Measurements from ENCODE around the gene OPCML. TPM values are rescaled to one million over a fixed set of nuclear protein-coding genes. Genes with fewer than 3 reads are reported as not detected.

The OPCML gene
- total and polyA plus RNA-seq, 4 donors = under 0.01 to 0.01 TPM; not detected in 2

DNA sequence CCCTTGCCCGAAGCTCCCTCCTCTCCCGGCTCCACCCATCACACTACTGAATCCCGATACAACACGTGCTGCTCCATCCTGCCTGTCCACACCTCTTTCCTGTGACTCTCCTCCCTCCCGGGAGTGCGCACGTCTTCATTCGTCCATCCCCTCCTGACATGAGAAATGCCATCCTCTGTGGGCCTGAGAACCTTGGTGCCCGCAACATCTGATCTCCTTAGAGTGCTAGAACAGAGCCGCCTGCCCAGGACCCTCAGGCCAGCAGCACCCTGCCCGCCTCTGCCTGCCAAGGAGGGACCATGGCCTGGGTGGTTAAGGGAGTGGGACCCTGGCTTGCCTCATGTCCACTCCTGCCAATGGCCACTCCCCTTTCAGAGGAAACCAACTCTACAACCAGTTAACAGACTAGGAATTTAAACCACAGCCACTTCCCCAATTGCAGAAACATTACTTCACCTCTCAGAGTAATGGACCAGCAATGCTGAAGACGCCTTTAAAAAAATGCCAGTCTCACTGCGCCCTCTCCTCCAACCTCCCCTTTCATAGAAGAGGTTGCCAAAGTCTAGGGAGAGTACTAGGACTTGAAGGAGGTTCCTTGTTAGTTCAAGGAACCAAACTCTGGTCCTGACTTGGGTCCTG lies 466.3 kb downstream of the OPCML start:
- TF ChIP-seq, protein P1, sequence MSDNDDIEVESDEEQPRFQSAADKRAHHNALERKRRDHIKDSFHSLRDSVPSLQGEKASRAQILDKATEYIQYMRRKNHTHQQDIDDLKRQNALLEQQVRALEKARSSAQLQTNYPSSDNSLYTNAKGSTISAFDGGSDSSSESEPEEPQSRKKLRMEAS (IDR thresholded peaks at IDR 0.05) = no peak
- TF ChIP-seq FOXA1 (IDR thresholded peaks at IDR 0.05) (no peak), NR2F2 (IDR thresholded peaks at IDR 0.05) (no peak), ZBTB33 (IDR thresholded peaks at IDR 0.05) (no peak), RXRA (IDR thresholded peaks at IDR 0.05) (no peak), YY1 (IDR thresholded peaks at IDR 0.05) (no peak)
- TF ChIP-seq, protein P2, sequence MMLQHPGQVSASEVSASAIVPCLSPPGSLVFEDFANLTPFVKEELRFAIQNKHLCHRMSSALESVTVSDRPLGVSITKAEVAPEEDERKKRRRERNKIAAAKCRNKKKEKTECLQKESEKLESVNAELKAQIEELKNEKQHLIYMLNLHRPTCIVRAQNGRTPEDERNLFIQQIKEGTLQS (IDR thresholded peaks at IDR 0.05) = no peak
- DNase-seq (ENCODE audit: low spot score) = no peak
- Histone ChIP-seq H3K9me3 (ENCODE audit: control insufficient read depth in 4 of 4, low read length in 3 of 4) (no peaks in the 10 kb centered on the region), H3K27ac (ENCODE audit: low read depth in 1 of 2, low read length in 2 of 2) (no peak overlapping the region), H3K36me3 (ENCODE audit: control insufficient read depth in 4 of 4, insufficient read depth in 3 of 4, low read depth in 1 of 4, low read length in 3 of 4) (no peaks in the 10 kb centered on the region), H3K9ac (ENCODE audit: low read depth in 1 of 2, low read length in 2 of 2) (no peak overlapping the region), H3K4me1 (ENCODE audit: control insufficient read depth in 4 of 4, insufficient read depth in 4 of 4, low read length in 3 of 4) (peaks cover 0 to 5% (median 4%) of the 10 kb centered on the region in 4 donors), H3K4me3 (ENCODE audit: low read depth in 1 of 3, low read length in 3 of 3) (no peak overlapping the region), H3K27me3 (ENCODE audit: control insufficient read depth in 4 of 4, insufficient read depth in 4 of 4, low read length in 3 of 4) (peaks cover 0 to 7% (median 0%) of the 10 kb centered on the region in 4 donors)
- 92% methylated on average over 13 of the region's 13 CpGs for WGBS

DNA sequence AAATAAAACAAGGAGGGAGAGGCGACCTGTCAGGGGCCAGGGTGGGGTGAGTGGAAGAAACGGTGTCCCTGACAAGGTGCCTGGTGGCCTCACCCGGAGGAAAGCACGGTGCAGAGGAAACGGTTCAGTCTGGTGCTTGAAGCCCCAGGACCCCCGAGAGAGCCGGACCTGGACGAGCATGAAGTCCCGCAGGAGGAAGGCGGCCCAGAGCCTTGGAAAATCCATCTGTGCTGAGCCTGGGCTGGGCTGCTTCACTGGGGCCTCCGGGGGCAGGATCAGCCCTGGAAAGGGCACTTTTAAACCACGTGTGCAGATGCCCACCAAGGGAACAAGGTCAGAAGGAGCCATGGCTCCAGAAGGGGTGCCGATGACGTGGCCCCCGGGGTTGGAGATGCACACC lies 467.3 kb downstream of the OPCML start:
- peak overlapping the region; percentile 64 to 76 for H3K9ac ChIP-seq (ENCODE audit: low read depth in 1 of 2, low read length in 2 of 2)

More for the DNA sequence above, 467.3 kb downstream of the OPCML start:
- peak overlapping the region; percentile 76 to 82 for H3K27ac ChIP-seq (ENCODE audit: low read depth in 1 of 2, low read length in 2 of 2)
- peaks cover 0 to 5% (median 4%) of the 10 kb centered on the region in 4 donors for H3K4me1 ChIP-seq (ENCODE audit: control insufficient read depth in 4 of 4, insufficient read depth in 4 of 4, low read length in 3 of 4)
- H3K27me3 ChIP-seq (ENCODE audit: control insufficient read depth in 4 of 4, insufficient read depth in 4 of 4, low read length in 3 of 4) = peaks cover 0 to 3% (median 0%) of the 10 kb centered on the region in 4 donors
- H3K36me3 ChIP-seq (ENCODE audit: control insufficient read depth in 4 of 4, insufficient read depth in 3 of 4, low read depth in 1 of 4, low read length in 3 of 4) = no peaks in the 10 kb centered on the region
- TF ChIP-seq FOXA2 (IDR thresholded peaks at IDR 0.05) (no peak), YY1 (IDR thresholded peaks at IDR 0.05) (no peak), RAD21 (IDR thresholded peaks at IDR 0.05) (no peak), HNF4A (conservative IDR thresholded peaks at IDR 0.05) (no peak), JUND (IDR thresholded peaks at IDR 0.05) (no peak), SP1 (IDR thresholded peaks at IDR 0.05) (no peak), TAF1 (conservative IDR thresholded peaks at IDR 0.05) (no peak), HNF4G (IDR thresholded peaks at IDR 0.05) (no peak), CTCF (IDR thresholded peaks at IDR 0.05; ENCODE audit: low read depth, low read length, missing input control) (no peak), ZBTB33 (IDR thresholded peaks at IDR 0.05) (no peak), REST (IDR thresholded peaks at IDR 0.05) (no peak), FOXA1 (IDR thresholded peaks at IDR 0.05) (no peak), NR2F2 (IDR thresholded peaks at IDR 0.05) (no peak), RXRA (IDR thresholded peaks at IDR 0.05) (no peak), GABPA (IDR thresholded peaks at IDR 0.05 in 1 of 2, conservative IDR thresholded peaks at IDR 0.05 in 1 of 2) (no peak), EGR1 (IDR thresholded peaks at IDR 0.05; ENCODE audit: low read depth in 2 of 2) (no peak)
- TF ChIP-seq, protein P1 (IDR thresholded peaks at IDR 0.05) = no peak
- TF ChIP-seq, protein P2 (IDR thresholded peaks at IDR 0.05) = no peak
- no peak for DNase-seq (ENCODE audit: low spot score)
- peak overlapping the region; percentile 65 to 83 (median 69) for H3K4me3 ChIP-seq (ENCODE audit: low read depth in 1 of 3, low read length in 3 of 3)
- H3K9me3 ChIP-seq (ENCODE audit: control insufficient read depth in 4 of 4, low read length in 3 of 4) = no peaks in the 10 kb centered on the region
- 82% methylated on average over 15 of the region's 15 CpGs for WGBS
